Right hindlimb (tissue), 1 donor: Measurements from ENCODE around the gene TMEM259.

ENCODE experiments used
- DNase-seq: peaks from one replicate; pipeline ENCODE4 v3.0.0-alpha.2; 2018

Gene TMEM259

DNA sequence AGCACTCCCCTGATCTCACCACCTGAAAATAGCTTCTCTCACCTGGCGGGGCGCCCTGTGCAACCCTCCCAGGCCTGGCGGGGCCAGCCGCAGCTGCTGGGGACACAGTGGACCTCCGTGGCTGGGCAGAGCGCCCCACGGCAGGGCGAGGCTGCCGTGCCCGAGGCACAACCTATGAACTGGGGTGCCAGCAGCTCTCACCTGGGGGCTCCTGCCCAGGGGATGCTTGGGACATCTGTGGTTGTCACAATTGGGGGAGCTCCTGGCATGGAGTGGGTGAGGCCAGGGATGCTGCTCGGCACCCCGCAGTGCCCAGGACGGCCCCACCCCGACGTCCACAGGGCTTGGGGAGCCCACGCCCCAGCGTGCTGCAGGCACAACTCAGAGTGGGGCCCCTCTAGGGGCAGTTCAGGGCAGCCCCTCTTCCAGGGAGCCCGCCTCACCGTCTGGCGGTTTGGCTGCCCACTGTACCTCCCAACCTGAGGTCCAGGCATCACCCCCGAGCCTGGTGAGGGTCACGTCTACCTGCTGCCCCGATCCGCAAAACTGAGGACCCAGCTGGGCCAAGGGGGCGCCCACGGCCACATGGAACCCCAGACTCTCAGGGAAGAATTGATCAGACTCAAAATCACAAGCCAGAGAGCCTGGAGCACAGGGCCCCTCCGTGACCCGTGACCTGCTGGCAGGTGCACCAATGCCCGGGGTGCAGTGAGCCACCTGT lies 5.7 kb downstream of the TMEM259 start:
- DNase-seq, result no peak

DNA sequence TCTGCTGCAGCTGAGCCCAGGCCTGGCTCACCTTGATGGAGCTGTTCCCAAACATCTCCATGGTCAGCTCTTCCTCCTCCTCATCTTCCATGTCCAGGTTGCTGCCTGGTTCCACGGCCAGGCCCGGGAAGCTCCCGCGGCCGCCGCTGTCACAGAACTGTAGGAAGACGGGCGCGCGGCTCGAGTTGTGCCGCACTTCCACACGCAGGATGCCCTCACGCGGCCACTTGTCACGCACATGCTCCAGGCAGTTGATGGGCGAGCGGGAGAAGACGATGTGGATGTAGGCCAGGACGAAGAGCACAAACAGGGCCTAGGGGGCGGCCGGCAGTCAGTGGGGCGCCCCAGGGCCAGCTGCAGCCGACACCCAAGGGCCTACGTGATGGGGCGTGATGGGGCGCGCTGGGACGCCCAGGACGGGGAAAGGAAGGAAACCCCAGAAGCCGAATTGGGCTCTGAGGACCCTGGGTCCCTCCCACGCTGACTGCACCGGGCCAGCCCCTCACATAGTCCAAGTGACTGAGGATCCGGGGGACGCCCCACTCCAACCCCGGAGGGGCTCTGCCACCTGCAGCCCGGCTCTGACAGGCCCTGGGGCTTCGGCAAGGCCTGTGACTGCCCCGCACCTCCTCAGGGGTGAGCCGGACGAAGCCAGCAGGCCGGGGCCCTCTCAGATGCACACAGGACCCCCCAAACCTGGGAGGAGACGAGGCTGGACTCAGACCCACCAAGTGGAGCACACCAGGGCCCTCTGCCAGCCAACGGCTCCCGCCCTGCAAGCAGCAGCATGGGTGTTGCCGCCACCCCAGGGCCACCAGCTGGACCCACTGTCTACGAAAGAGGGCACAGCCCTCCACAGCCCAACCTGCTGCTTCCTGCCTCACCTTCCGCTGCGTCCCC lies 6.5 kb downstream of the TMEM259 start:
- DNase-seq, result no peak

DNA sequence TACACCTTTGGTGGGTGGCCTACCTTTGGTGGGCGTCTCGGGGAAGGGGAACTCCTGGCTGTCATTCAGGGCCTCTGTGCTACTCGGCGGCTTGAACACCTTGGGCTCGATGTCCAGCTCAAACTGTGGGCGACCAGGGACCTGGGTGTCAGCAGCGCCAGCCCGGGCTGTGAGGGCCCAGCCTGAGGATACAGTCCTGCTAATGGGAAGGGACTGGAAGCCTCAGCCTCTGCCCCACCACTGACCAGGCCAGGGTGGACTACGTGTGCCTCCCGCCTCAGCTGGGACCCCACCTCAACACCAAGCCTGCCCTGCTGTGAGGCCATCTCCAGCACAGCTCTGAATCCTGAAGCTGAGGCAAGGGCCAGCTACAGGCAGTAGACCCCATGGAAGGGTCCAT lies 7.7 kb downstream of the TMEM259 start:
- DNase-seq, result no peak

DNA sequence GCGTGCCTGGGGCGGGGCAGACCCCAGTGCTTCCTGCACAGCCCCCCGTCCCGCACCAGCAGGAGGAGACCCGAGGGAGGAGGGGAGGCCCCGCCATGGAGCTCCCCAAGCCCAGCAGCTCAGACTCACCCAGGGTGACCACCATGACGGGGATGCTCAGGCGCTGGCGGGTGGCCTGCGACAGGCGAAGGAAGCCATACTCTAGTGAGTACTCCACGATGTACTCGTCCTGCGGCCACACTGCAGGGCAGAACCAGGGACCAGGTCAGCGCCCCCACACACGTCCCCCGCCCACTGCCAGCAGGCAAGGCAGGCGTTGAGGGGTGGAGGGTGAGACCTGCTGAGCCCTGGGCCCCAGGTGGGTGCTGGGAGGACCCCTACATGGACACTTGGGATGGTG lies 8.6 kb downstream of the TMEM259 start:
- DNase-seq, result no peak

DNA sequence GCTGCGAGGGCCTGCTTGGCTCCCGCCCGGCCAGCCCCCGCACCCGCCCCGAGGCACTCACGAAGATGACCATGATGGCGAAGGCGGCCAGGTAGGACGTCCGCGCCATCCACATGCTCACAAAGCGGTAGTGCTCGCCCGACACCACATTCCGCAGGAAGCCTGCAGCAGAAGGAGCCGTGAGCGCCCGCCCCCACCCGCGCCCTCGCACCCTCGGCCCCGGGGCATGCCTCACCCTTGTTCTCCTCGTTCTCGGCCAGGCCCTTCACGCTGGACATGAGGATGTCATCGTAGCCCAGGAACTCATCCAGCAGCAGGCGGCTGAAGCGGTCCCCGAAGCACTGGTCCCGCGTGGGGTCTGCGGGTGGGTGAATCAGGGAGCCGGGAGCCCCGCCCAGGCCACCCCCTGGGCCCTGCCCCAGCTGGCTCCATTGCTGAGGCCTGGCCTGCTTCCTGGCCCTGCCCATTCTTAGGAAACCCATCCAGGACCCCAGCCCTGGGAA lies 9.0 kb downstream of the TMEM259 start:
- no peak for DNase-seq

DNA sequence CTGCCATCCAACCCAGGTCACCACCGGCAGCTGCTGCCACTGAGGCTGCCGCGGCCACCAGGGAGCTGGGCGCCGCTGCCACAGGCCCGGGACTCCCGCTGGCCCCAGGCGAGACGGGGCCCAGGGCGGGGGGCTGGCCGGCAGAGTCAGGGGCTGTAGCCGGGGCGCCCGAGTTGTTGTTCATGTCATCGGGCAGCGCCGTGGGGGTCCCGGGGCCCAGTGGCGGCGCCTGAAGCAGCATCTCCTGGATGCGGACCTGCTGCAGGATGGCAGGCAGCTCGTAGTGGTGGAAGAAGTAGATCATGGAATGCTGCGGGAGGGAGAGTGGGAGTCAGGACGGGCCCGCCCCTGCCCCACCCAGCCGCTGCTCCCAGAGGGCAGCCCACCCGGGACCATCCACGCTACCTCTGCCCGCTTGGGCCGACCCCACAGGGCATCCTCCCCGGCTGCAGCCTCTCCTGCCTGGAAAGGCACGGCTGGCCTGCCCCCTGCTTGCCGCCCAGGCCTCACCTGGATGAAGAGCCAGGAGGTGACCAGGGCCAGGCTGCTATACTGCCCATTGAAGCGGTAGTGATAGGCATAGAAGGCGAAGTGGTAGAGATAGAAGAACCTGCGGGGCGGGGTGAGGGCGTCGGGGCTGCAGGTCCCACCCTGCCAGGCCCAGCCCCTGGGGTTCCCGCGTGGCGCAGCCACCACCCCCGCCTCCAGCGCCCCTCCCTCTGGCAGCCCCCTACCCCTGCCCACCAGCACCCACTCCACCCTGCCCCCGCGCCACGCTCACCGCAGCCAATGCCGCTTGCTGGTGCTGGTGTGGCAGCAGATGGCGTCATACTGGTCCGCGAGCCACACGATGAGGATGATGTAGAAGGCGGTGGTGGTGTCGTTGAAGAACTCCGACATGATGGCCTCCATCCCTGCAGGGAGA lies 10.1 kb downstream of the TMEM259 start:
- DNase-seq, result no peak

DNA sequence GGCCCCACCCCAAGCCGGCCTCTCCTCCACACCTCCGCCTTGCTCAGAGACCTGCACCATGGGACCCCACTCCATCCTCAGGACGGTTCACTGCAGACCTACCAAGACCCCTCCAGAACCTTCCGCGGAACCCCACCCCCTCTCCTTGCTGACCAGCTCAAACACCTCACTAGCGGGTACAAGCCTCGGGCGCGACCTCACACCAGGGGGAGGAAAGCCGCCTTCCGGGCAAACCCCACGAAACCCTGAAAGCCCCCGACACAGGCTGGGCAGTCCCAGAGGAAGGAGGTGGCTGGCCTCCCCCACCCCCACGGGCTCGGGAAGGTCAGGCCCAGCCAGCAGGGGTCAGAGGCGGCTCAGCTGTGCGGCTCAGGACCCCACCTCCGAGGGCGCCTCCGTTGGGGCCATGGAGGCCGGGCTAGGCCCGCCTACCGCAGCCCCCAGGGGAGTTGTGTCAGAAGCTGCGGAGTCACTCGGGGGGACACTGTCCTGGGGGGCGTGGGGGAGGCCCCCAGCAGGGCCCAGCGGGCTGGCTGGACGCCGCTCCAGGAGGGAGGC lies 10.9 kb downstream of the TMEM259 start:
- no peak for DNase-seq

DNA sequence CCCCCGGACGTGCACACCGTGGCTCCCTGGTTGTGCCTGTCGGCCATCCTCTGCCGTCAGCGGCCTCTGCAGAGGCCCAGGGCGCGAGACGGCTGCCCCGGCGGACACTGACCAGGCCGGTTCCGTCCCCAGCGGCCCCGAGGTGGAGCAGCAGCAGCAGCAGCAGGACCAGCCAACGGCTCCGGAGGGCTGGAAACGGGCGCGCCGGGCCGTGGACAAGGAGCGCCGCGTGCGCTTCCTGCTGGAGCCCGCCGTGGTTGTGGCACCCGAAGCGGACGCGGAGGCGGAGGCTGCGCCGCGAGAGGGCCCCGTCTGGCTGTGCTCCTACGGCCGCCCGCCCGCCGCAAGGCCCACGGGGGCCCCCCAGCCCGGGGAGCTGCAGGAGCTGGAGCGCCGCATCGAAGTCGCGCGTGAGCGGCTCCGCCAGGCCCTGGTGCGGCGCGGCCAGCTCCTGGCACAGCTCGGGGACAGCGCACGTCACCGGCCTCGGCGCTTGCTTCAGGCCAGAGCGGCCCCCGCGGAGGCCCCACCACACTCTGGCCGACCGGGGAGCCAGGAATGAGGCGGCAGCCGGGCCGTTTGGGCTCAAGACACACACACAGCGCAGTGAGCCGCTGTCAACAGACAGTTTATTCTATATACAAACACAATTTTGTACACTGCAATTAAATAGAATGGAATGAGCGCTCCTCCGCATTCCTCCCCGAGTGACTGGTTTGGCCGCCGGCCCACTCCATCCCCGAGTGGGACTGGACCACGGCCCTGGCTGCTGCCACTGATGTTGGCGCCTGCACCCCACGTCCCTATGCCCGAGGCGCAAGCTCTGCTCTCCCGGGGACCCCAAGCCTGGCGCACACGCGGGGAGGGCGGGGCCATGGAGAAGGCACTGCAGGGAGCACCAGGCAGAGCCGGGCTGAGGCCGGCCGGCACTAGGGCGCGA lies 11.6 kb downstream of the TMEM259 start:
- DNase-seq, result peak; percentile 68

DNA sequence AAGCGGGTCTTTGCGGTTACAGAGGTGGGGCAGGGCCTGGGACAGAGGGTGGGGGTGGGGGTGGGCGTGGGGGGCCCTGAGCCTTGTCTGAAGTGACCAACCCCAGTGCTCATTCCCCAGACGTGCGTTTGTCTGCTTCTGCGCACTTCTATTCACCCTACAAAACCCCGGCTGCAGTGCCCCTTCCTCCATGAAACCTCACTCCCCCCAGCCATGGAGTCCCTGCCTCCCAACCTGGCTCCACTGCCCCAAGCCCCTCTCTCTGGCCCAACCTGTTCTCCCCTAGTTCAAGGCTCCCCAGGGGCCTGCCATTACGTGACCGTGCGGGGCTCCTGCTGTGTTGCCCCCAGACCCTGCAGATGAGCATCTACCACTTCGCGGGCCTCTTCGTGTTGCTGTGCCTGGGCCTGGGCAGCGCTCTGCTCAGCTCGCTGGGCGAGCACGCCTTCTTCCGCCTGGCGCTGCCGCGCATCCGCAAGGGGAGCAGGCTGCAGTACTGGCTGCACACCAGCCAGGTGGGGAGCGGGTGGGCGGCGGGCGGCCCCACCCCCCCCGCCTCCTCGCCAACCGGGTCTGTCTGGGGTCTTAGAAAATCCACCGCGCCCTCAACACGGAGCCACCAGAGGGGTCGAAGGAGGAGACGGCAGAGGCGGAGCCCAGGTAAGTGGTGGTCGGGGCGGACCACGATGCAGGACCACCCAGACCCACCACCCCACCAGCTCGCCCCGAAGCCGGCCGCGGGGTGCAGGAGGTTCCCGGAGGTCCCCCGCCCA lies 12.5 kb downstream of the TMEM259 start:
- no peak for DNase-seq

DNA sequence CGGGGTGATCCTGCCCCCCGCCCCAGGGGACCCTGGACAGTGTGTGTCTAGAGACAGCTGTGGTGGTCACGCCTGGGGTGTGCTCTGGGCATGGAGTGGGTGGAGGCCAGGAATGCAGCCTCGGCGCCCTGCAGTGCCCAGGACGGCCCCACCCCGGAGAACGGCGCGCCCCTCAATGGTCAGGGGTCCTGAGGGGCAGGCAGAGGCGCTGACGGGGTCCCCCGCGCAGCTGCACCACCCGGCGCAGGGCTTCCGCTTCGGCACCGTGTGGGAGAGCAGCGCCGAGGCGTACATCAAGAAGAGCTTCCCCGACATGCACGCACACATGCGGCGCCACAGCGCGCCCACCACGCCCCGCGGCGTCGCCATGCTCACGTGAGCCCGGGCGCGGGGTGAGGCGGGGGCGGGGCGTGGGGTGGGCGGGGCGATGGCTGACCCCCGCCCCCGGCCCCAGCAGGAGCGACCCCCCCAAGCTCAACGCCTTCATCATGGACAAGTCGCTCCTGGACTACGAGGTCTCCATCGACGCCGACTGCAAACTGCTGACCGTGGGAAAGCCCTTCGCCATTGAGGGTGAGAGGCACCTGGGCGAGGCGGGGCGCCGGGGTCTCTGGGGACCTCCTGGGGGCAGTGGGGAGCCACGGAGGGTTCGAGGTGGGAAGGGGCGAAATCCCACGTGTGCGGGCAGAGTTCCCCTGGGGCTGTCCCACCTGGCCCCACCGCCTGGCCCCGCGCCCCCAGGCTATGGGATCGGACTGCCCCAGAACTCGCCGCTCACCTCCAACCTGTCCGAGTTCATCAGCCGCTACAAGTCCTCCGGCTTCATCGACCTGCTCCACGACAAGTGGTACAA lies 13.3 kb downstream of the TMEM259 start:
- DNase-seq, result no peak

DNA sequence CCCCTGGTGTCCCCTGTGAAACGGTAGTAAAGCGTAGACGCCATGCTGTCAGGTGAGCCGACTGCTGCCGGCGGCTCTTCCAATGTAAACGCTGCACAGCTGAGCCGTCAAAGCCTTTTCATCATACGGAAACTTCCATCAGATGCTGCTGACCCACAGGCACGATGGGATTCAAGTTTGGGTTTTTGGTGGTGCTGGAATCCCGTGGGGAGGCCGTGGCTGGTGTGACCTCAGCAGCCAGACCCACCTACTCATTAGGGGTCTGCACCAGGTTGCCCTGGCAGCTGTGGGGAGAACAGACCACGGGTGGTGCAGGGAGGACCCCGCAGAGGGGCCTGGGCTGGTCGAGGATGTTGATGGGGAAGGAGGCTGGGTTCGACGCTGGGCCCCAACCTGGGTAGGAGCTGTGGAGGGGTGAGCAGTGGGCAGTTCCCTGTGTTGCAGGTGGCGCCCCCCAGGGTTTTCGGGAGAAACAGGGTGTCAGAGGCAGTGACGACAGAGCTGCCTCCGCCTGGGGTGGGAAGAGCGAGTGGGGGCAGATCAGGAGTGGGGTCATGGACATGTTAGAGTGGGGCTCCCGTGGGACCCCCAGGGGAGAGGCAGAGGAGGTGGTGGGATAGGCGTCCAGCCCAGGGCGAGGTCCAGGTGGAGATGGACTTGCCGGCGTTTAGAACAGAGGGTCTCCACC lies 14.1 kb downstream of the TMEM259 start:
- no peak for DNase-seq

DNA sequence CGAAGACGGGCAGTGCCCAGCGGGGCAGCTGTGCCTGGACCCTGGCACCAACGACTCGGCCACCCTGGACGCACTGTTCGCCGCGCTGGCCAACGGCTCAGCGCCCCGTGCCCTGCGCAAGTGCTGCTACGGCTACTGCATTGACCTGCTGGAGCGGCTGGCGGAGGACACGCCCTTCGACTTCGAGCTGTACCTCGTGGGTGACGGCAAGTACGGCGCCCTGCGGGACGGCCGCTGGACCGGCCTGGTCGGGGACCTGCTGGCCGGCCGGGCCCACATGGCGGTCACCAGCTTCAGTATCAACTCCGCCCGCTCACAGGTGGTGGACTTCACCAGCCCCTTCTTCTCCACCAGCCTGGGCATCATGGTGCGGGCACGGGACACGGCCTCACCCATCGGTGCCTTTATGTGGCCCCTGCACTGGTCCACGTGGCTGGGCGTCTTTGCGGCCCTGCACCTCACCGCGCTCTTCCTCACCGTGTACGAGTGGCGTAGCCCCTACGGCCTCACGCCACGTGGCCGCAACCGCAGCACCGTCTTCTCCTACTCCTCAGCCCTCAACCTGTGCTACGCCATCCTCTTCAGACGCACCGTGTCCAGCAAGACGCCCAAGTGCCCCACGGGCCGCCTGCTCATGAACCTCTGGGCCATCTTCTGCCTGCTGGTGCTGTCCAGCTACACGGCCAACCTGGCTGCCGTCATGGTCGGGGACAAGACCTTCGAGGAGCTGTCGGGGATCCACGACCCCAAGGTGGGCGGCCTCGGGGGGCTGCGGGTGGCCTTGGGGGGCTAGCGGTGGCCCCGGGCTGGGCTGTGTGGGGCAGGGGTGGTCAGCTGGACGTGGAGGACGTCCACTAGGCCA lies 15.9 kb downstream of the TMEM259 start:
- DNase-seq, result no peak

DNA sequence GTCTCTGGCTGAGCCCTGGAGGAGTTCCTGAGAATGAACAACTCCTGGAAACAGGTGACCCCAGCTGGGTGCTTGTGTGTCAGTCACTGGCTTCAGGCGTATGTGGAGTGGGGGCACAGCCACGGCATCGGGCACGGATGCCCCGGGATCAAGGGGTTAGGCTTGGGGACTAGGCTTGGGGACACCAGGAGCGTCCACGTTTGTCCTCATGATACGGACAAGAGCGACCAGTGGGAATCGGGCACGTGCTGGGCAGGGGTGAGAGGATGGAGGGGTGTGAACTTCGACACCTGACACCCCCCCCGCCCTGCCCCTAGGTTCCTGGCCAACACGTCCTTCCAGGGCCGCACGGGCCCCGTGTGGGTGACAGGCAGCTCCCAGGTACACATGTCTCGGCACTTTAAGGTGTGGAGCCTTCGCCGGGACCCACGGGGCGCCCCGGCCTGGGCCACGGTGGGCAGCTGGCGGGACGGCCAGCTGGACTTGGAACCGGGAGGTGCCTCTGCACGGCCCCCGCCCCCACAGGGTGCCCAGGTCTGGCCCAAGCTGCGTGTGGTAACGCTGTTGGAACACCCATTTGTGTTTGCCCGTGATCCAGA lies 16.6 kb downstream of the TMEM259 start:
- no peak for DNase-seq

DNA sequence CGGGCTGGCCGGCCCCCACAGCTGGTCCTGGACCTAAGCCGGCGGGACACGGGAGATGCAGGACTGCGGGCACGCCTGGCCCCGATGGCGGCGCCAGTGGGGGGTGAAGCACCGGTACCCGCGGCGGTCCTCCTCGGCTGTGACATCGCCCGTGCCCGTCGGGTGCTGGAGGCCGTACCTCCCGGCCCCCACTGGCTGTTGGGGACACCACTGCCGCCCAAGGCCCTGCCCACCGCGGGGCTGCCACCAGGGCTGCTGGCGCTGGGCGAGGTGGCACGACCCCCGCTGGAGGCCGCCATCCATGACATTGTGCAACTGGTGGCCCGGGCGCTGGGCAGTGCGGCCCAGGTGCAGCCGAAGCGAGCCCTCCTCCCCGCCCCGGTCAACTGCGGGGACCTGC lies 17.6 kb downstream of the TMEM259 start:
- DNase-seq, result no peak

DNA sequence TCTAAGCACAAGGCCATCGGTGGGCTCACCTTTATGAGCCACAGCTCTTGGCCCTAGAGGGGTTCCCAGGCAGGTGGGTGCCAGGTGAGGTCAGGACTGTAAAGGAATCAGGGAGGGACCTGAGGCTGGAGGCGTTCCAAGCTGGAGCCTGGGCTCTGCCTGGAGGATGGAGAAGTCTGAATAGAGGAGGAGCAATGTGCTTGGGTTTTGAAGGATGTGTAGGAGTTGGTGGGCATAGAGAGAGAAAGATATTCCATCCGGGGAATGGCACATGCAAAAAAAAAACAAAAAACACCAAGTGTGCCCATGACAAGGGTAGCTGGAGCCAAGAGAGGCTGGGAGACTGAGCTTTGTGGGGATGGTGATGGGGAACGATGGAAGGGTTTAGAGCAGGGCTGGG lies 18.3 kb downstream of the TMEM259 start:
- no peak for DNase-seq

DNA sequence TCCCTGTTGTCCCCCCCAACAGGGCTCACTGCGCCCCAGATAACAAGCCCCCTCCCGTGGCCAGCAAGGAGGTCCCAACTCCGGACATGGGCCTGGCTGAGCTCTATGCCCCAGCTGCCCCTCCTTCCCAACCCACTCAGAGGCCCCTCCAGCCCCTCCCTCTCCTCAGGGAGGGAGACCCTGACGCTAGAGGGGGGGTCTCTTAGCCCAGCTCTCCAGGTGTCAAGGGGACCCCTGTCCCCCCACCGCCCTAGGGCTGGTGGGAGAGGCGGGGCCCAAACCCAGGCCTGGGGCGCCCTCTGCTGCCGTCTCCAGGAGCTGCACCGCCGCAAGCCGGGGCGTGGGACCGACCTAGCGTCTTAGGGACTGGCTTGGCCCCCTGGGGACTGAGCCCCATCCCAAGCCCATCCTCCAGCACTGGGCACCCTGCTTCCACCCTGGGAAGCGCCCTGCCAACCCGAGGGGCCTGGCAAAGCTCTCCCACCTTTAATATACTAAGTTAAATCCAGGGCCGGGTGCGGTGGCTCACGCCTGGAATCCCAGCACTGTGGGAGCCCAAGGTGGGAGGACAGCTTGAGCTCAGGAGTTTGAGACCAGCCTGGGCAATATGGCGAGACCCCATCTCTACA lies 19.3 kb downstream of the TMEM259 start:
- DNase-seq, result no peak
